ENCODE data around the gene DCANP1. TPM values are rescaled to one million over a fixed set of nuclear protein-coding genes. Genes with fewer than 3 reads are reported as not detected.

Gene DCANP1
- total and polyA plus RNA-seq, 9 of the 15 experiments (the other 6 are each of a cell fraction or from before 2014, with no cell fraction given) = not detected

DNA sequence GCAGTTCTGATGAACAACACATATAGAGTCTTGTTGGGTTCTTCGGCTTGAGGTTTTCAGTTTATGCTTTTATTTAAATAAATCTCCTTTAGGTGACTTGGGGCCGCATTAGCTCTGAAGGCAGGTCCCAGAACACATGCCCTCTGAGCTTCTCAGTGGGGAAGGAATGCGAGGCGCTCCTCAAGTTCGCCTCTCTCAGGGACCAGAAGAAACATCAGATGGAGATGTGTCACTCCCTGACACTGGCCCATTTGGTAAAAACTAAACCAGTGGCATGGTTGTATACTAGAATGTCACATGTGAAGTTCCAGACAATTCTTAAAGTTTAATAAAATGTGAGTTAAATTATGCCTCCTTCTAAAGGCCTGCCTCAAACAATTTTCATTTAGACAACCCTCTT is 50.1 kb downstream of the DCANP1 start:
- 0 out of 2 replicates have a peak, but pooled peaks have one; percentile 15 for TF ChIP-seq ZFX (CRISPR knock-in tag; IDR thresholded peaks at IDR 0.05)
- TF ChIP-seq, protein P1, sequence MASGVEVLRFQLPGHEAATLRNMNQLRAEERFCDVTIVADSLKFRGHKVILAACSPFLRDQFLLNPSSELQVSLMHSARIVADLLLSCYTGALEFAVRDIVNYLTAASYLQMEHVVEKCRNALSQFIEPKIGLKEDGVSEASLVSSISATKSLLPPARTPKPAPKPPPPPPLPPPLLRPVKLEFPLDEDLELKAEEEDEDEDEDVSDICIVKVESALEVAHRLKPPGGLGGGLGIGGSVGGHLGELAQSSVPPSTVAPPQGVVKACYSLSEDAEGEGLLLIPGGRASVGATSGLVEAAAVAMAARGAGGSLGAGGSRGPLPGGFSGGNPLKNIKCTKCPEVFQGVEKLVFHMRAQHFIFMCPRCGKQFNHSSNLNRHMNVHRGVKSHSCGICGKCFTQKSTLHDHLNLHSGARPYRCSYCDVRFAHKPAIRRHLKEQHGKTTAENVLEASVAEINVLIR (CRISPR knock-in tag; IDR thresholded peaks at IDR 0.05) = no peak
- no peaks in the 10 kb centered on the region for H3K27me3 ChIP-seq (ENCODE audit: control insufficient read depth in 2 of 2, insufficient read depth in 2 of 2, low read length in 2 of 2)
- peaks cover 30 to 52% of the 10 kb centered on the region in 2 experiments for H3K4me1 ChIP-seq (replicated peaks in 1 of 2; ENCODE audit: control insufficient read depth in 2 of 2, insufficient read depth in 2 of 2, low read length in 2 of 2)
- no peaks in the 10 kb centered on the region for H3K9me3 ChIP-seq (replicated peaks; ENCODE audit: control insufficient read depth, insufficient read depth, low read depth, low read length)
- ChIA-PET POLR2A (interaction anchor here (0.6 to 2.6 kb wide), 4 partner anchors 8 to 116 kb away, joined by 3 to 13 read pairs (median 3); no protein-coding TSS in a partner anchor), CTCF (ENCODE audit: low intra/inter-chr PET ratio) (no interaction called here)
- intact Hi-C loops (cut with micrococcal nuclease) = no loop called here
- no peak overlapping the region for H2AFZ ChIP-seq (ENCODE audit: low read depth, low read length)
- peaks cover 48% of the 10 kb centered on the region for H4K20me1 ChIP-seq (replicated peaks; ENCODE audit: control insufficient read depth, insufficient read depth, low read length)
- no peak for ATAC-seq
- peaks cover 76% of the 10 kb centered on the region for H3K79me2 ChIP-seq (ENCODE audit: control insufficient read depth, insufficient read depth, low read length)
- no peak for FAIRE-seq
- WGBS (ENCODE audit: insufficient coverage, low coverage, missing lambda C conversion rate) = 73% methylated on average over 5 of the region's 5 CpGs
- peak overlapping the region; percentile 61 to 88; a peak in 2 of 4 replicates for H3K9ac ChIP-seq (ENCODE audit: insufficient read depth in 1 of 2, low read depth in 2 of 2, low read length in 2 of 2)
- no peak overlapping the region for H3K27ac ChIP-seq (ENCODE audit: extremely low read depth, low read depth, low read length)
- H3K4me2 ChIP-seq (ENCODE audit: insufficient read depth, low read length) = 0 out of 2 replicates have a peak overlapping the region, but pooled peaks have one; percentile 2
- in situ Hi-C loops (cut with MboI) = no loop called here
- H3K36me3 ChIP-seq (ENCODE audit: control insufficient read depth, insufficient read depth, low read length) = peaks cover 38% of the 10 kb centered on the region
- H3K9me1 ChIP-seq (ENCODE audit: control insufficient read depth, insufficient read depth, low read length) = peaks cover 12% of the 10 kb centered on the region
- no peak overlapping the region; the same call in 1 of the 2 replicates for H3K4me3 ChIP-seq
- BruUV-seq (replicated peaks) = no TSS peak
- no peak for DNase-seq (ENCODE audit: extremely low read depth in 1 of 4, low spot score in 3 of 4)

DNA sequence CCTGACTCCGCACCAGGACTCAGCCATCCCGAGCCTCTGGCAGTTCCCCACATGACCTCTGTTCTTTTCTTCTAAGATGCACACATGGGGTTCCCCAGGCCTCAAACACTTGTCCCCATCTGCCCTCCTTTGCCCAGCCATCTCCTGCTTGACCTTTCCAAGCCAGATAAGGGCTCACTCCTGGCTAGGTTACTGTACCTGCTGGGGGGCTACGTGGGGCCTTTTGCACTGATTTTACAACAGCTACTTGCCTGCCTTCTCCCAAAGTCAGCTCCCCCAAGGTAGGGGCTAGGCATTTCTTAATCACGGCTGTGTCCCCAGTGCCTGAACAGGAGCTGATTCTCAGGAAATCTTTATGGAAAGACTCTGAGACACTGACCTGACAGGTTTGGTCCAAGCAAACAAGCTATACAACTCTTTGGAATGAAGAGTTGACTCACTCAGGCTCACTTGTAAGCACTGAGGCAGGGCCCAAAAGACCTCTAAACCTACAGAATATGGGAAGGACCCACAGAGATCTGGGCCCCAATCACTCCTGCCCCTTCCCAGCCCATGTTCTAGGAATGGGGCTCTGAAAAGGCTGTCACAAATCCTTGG is 50.6 kb downstream of the DCANP1 start:
- Histone ChIP-seq H3K36me3 (ENCODE audit: control insufficient read depth, insufficient read depth, low read length) (peaks cover 43% of the 10 kb centered on the region), H4K20me1 (replicated peaks; ENCODE audit: control insufficient read depth, insufficient read depth, low read length) (peaks cover 51% of the 10 kb centered on the region), H3K4me2 (ENCODE audit: insufficient read depth, low read length) (peak overlapping the region; percentile 18), H3K9ac (ENCODE audit: insufficient read depth in 1 of 2, low read depth in 2 of 2, low read length in 2 of 2) (peak overlapping the region in 1 of 2 experiments; percentile 61; a peak in 1 of 4 replicates), H2AFZ (ENCODE audit: low read depth, low read length) (no peak overlapping the region), H3K4me3 (no peak overlapping the region; the same call in 1 of the 2 replicates), H3K9me3 (replicated peaks; ENCODE audit: control insufficient read depth, insufficient read depth, low read depth, low read length) (no peaks in the 10 kb centered on the region), H3K27me3 (ENCODE audit: control insufficient read depth in 2 of 2, insufficient read depth in 2 of 2, low read length in 2 of 2) (no peaks in the 10 kb centered on the region), H3K79me2 (ENCODE audit: control insufficient read depth, insufficient read depth, low read length) (peaks cover 81% of the 10 kb centered on the region), H3K27ac (ENCODE audit: extremely low read depth, low read depth, low read length) (no peak overlapping the region), H3K9me1 (ENCODE audit: control insufficient read depth, insufficient read depth, low read length) (peaks cover 15% of the 10 kb centered on the region), H3K4me1 (replicated peaks in 1 of 2; ENCODE audit: control insufficient read depth in 2 of 2, insufficient read depth in 2 of 2, low read length in 2 of 2) (peaks cover 33 to 52% of the 10 kb centered on the region in 2 experiments)
- TF ChIP-seq TEAD1 (CRISPR knock-in tag; IDR thresholded peaks at IDR 0.05) (0 out of 4 replicates have a peak, but pooled peaks of 1 of the 2 experiments have one; percentile 17), POLR2AphosphoS5 (IDR thresholded peaks at IDR 0.05; ENCODE audit: control insufficient read depth, insufficient read depth, low read depth, low read length) (0 out of 2 replicates have a peak, but pooled peaks have one; percentile 8), RBM14 (IDR thresholded peaks at IDR 0.05; ENCODE audit: borderline replicate concordance, insufficient read depth, low read depth, low read length) (no peak)
- in situ Hi-C loops (cut with MboI) = no loop called here
- 69% methylated on average over 4 of the region's 4 CpGs for WGBS (ENCODE audit: insufficient coverage, low coverage, missing lambda C conversion rate)
- ATAC-seq (no peak), DNase-seq (ENCODE audit: extremely low read depth in 1 of 4, low spot score in 3 of 4) (no peak), FAIRE-seq (no peak)
- POLR2A ChIA-PET = interaction anchor here (0.6 to 2.6 kb wide), 4 partner anchors 8 to 116 kb away, joined by 3 to 13 read pairs (median 3); no protein-coding TSS in a partner anchor
- intact Hi-C loops (cut with micrococcal nuclease) = no loop called here
- no TSS peak for BruUV-seq (replicated peaks)
- CTCF ChIA-PET (ENCODE audit: low intra/inter-chr PET ratio) = no interaction called here
